C4-2B (cell line): ENCODE data around the gene MAP1LC3B.
A peak's percentile ranks its signal among the peaks of the same experiment; 100 is the strongest.

Experiments used
- H3K27ac ChIP-seq: fragments of 450-650 bp; 2 replicates; pipeline ENCODE4 v1.5.1; 2017
- CTCF ChIP-seq: fragments of 450-650 bp; conservative IDR thresholded peaks from 2 replicates; pipeline ENCODE4 v1.5.1; 2017; ENCODE audit warnings: mild to moderate bottlenecking
- ZFX ChIP-seq: fragments of 450-650 bp; IDR thresholded peaks from 2 replicates; pipeline ENCODE4 v1.6.1; 2017

MAP1LC3B gene

DNA sequence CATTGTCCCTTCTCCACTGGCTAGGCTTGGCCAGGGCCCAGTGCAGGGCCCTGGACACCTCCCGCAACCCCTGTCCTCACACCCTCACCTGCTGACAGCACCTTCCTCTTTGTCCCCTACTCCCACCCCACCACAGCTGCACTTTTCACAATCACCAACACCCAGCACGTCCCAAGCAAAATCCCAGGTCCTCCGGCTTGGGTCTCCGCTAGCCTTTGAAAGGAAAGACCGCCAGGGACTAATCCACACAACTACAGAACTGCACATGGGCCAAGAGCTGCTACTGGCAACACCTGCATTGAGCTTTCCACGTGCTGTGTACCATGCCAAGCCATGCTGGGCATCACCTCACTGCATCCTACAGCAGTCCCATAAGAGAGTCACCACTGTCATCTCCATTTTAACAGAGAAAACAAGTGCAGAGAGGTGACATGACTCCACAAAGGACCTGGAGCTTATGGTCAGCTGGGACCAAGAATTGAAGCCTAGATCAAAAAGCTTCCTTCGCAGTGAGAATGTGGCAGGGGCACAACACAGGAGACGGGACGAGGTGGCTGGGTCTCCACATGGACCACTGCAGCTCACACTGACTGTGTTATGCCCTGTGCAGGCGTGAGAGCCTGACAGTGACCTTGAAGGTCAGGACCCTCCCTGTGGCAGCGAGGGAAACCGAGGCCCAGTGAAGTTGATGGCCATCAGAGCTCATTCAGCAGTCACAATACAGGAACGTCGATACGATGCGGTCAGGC is 31.1 kb upstream of the MAP1LC3B start:
- TF ChIP-seq ZFX (no peak), CTCF (no peak)
- H3K27ac ChIP-seq = no peak overlapping the region

DNA sequence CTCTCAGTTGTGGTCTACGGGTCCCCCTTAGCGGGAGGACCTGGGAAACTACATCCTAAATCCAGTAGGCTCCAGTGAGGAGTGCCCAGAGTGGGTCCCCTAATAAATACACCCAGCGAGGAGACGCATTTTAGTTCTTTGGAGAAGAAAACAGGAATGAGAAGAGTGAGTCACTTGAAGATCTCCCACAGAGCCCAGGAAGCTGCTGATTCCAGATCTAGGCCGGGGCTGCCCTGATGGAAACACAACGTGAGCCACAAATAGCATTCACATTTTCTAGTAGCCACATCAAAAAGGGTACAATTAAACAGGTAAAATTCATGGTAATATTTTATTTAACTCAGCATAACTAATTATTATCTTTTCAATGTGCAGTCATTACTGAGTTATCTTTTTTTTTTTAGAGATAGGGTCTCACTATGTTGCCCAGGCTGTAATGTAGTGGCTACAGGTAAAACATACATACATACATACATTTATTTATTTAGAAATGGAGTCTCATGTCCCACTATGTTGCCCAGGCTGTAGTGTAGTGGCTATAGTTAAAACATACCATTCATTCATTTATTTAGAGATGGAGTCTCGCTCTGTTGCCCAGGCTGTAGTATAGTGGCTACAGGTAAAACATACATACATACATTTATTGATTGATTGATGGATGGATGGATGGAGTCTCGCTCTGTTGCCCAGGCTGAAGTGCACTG is 30.1 kb upstream of the MAP1LC3B start:
- TF ChIP-seq ZFX (no peak), CTCF (no peak)
- H3K27ac ChIP-seq = no peak overlapping the region

- H3K27ac ChIP-seq = peak overlapping the region; percentile 19
Measured at GRCh38 chr16:87362828-87363559, 29.1 kb upstream of the MAP1LC3B start.

GRCh38 chr16:87363771-87364455 is 28.2 kb upstream of the MAP1LC3B start:
- TF ChIP-seq CTCF (no peak), ZFX (no peak)
- H3K27ac ChIP-seq = peak overlapping the region; percentile 68

GRCh38 chr16:87365021-87365713 is 27.0 kb upstream of the MAP1LC3B start:
- no peak overlapping the region for H3K27ac ChIP-seq
- TF ChIP-seq CTCF (no peak), ZFX (no peak)

GRCh38 chr16:87366288-87366687 is 25.8 kb upstream of the MAP1LC3B start:
- no peak overlapping the region for H3K27ac ChIP-seq
- TF ChIP-seq ZFX (no peak), CTCF (no peak)

GRCh38 chr16:87366930-87367329 is 25.2 kb upstream of the MAP1LC3B start:
- H3K27ac ChIP-seq = no peak overlapping the region
- TF ChIP-seq ZFX = no peak
